K562 (cell line): ENCODE measurements around the gene GPER1. TPM values are rescaled to one million over a fixed set of nuclear protein-coding genes. Genes with fewer than 3 reads are reported as not detected.

Experiments
- AFF4 ChIP-seq: sonication (generic); formaldehyde crosslinking; IDR thresholded peaks from 2 replicates; pipeline ENCODE4 v1.8.0; 2023; ENCODE audit warnings: mild to moderate bottlenecking, missing genetic modification reagents
- BCL6 ChIP-seq: fragments of 250-450 bp; sonication (Bioruptor Pico); IDR thresholded peaks from 2 replicates; pipeline ENCODE4 v1.4.0; 2020
- E2F5 ChIP-seq: sonication (generic); formaldehyde crosslinking; IDR thresholded peaks from 2 replicates; pipeline ENCODE4 v1.8.0; 2022; ENCODE audit warnings: mild to moderate bottlenecking, missing genetic modification reagents
- HDAC2 ChIP-seq: fragments of 450-650 bp; IDR thresholded peaks from 2 replicates; pipeline ENCODE4 v1.6.1; 2016; ENCODE audit warnings: mild to moderate bottlenecking
- MAFF ChIP-seq: IDR thresholded peaks from 2 replicates; pipeline ENCODE4 v1.6.1; 2012; ENCODE audit warnings: low read length, improper control_type of control experiment
- NBN ChIP-seq: fragments of 450-650 bp; IDR thresholded peaks from 2 replicates; pipeline ENCODE4 v1.6.1; 2016; ENCODE audit warnings: low read depth, mild to moderate bottlenecking
- NONO ChIP-seq, 2 experiments: fragments of 200-400 bp in 1 of 2; fragments of 450-650 bp in 1 of 2; formaldehyde crosslinking in 1 of 2; IDR thresholded peaks; 2 replicates each; pipeline ENCODE4 v1.6.1; 2017; ENCODE audit warnings: low read depth in 2 of 2, mild to moderate bottlenecking in 2 of 2, moderate library complexity in 2 of 2, low read length in 1 of 2
- RBM15 ChIP-seq: fragments of 200-400 bp; formaldehyde crosslinking; IDR thresholded peaks from 2 replicates; pipeline ENCODE4 v1.6.1; 2018; ENCODE audit warnings: mild to moderate bottlenecking, low read length, moderate library complexity; ENCODE audit not compliant: insufficient read depth
- SNRNP70 ChIP-seq: fragments of 200-400 bp; formaldehyde crosslinking; optimal IDR thresholded peaks from 2 replicates; pipeline ENCODE3; 2017; ENCODE audit warnings: low read depth, low read length
- SP1 ChIP-seq: sonication (generic); formaldehyde crosslinking; IDR thresholded peaks from 2 replicates; pipeline ENCODE4 v1.8.1; 2022; ENCODE audit warnings: mild to moderate bottlenecking, missing genetic modification reagents
- TOE1 ChIP-seq, 2 experiments: fragments of 450-650 bp in 1 of 2; sonication (generic) in 1 of 2; formaldehyde crosslinking in 1 of 2; IDR thresholded peaks; 2 replicates each; pipeline versions ENCODE4 v1.7.1 to v1.8.0; 2016 to 2022; ENCODE audit warnings: borderline replicate concordance in 2 of 2, mild to moderate bottlenecking in 2 of 2, antibody characterized with exemption in 1 of 2, inconsistent platforms in 1 of 2, low read depth in 1 of 2, missing genetic modification reagents in 1 of 2, moderate library complexity in 1 of 2
- ZBTB1 ChIP-seq: sonication (generic); formaldehyde crosslinking; IDR thresholded peaks from 2 replicates; pipeline ENCODE4 v1.8.1; 2023; ENCODE audit warnings: missing genetic modification reagents, low read depth, mild to moderate bottlenecking, borderline replicate concordance
- ZNF217 ChIP-seq: sonication (generic); formaldehyde crosslinking; IDR thresholded peaks from 2 replicates; pipeline ENCODE4 v1.8.0; 2022; ENCODE audit warnings: mild to moderate bottlenecking, missing genetic modification reagents
- ZNF274 ChIP-seq: IDR thresholded peaks from 2 replicates; pipeline ENCODE4 v1.6.1; 2011; ENCODE audit warnings: low read depth, mild to moderate bottlenecking, low read length, moderate library complexity, borderline replicate concordance
- ZNF551 ChIP-seq: fragments of 250-450 bp; sonication (Bioruptor Pico); IDR thresholded peaks from 2 replicates; pipeline ENCODE4 v1.5.0; 2021; ENCODE audit warnings: mild to moderate bottlenecking, moderate library complexity
- polyA plus RNA-seq, 8 experiments: library from polyadenylated mRNA; depleted of rRNA in 4 of 8; stranded (reverse) in 5 of 8; unstranded in 3 of 8; fragments of >200 nt; fragmentation: Nextera tagmentation in 2 of 8; fragmentation: Illumina TruSeq in 1 of 8; extraction: Ambion mirVana in 2 of 8; extraction: Trizol in 1 of 8; gene quantifications; 2 replicates each; pipeline versions ENCODE4 v1.2.1 to v1.2.3, GENCODE V29; 2011 to 2014; ENCODE audit warnings: inconsistent platforms in 1 of 8, missing spikeins in 1 of 8
- total RNA-seq, 7 experiments: library from RNA; depleted of rRNA in 6 of 7; stranded (reverse); fragments of >200 nt in 6 of 7; fragmentation: Illumina TruSeq in 2 of 7; extraction: Trizol in 2 of 7; gene quantifications; 2 replicates each; pipeline versions ENCODE4 v1.2.1 to v1.2.3, GENCODE V29; 2011 to 2021; ENCODE audit warnings: low replicate concordance in 1 of 7
- TF ChIP-seq, protein P1 (sequence below): conservative IDR thresholded peaks from 2 replicates; pipeline ENCODE4 v1.6.1; 2011; ENCODE audit warnings: low read depth, mild to moderate bottlenecking, low read length; ENCODE audit not compliant: control insufficient read depth
- TF ChIP-seq, protein P2 (sequence below): fragments of 250-450 bp; sonication (Bioruptor Pico); IDR thresholded peaks from 2 replicates; pipeline ENCODE4 v1.8.0; 2022; ENCODE audit warnings: inconsistent platforms

Gene GPER1
- total and polyA plus RNA-seq, 9 of the 15 experiments (the other 6 are each of a cell fraction or from before 2014, with no cell fraction given): 0.04 to 0.09 (median 0.08) TPM; not detected in 6

GRCh38 chr7:1054861-1055450 lies 33.0 kb upstream of the GPER1 start (continued):
- TF ChIP-seq RBM15: no peak
- no peak for TF ChIP-seq BCL6 (CRISPR knock-in tag)
- 0 out of 2 replicates have a peak, but pooled peaks have one; percentile 55 for TF ChIP-seq E2F5 (CRISPR knock-in tag)
- TF ChIP-seq NBN: no peak
- 0 out of 4 replicates have a peak, but pooled peaks of 1 of the 2 experiments have one; percentile 9 for TF ChIP-seq NONO (IDR thresholded peaks at IDR 0.05; ENCODE audit: low read depth in 2 of 2, low read length in 1 of 2)
- TF ChIP-seq ZNF551 (CRISPR knock-in tag): no peak
- no peak for TF ChIP-seq HDAC2
- TF ChIP-seq SNRNP70: no peak
- no peak for TF ChIP-seq MAFF
- TF ChIP-seq SP1: peak; percentile 64; the same call in 1 of the 2 replicates
- no peak for TF ChIP-seq ZNF274
- TF ChIP-seq, protein P1, sequence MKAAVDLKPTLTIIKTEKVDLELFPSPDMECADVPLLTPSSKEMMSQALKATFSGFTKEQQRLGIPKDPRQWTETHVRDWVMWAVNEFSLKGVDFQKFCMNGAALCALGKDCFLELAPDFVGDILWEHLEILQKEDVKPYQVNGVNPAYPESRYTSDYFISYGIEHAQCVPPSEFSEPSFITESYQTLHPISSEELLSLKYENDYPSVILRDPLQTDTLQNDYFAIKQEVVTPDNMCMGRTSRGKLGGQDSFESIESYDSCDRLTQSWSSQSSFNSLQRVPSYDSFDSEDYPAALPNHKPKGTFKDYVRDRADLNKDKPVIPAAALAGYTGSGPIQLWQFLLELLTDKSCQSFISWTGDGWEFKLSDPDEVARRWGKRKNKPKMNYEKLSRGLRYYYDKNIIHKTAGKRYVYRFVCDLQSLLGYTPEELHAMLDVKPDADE: no peak
- no peak for TF ChIP-seq ZNF217 (CRISPR knock-in tag)
- TF ChIP-seq ZBTB1 (CRISPR knock-in tag): no peak
- TF ChIP-seq, protein P2, sequence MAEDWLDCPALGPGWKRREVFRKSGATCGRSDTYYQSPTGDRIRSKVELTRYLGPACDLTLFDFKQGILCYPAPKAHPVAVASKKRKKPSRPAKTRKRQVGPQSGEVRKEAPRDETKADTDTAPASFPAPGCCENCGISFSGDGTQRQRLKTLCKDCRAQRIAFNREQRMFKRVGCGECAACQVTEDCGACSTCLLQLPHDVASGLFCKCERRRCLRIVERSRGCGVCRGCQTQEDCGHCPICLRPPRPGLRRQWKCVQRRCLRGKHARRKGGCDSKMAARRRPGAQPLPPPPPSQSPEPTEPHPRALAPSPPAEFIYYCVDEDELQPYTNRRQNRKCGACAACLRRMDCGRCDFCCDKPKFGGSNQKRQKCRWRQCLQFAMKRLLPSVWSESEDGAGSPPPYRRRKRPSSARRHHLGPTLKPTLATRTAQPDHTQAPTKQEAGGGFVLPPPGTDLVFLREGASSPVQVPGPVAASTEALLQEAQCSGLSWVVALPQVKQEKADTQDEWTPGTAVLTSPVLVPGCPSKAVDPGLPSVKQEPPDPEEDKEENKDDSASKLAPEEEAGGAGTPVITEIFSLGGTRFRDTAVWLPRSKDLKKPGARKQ (CRISPR knock-in tag): no peak
- no peak for TF ChIP-seq TOE1 (IDR thresholded peaks at IDR 0.05; ENCODE audit: borderline replicate concordance)
- no peak for TF ChIP-seq TOE1 (CRISPR knock-in tag; IDR thresholded peaks at IDR 0.05; ENCODE audit: borderline replicate concordance, low read depth)
- TF ChIP-seq AFF4 (CRISPR knock-in tag): no peak
